SHP77 treated with DMSO at 0.1 percent for 48 hours (cell line): ENCODE data around the gene TMEM260.
"Not testable (repeated sequence)": the region's sequence is repeated elsewhere in the genome, so short reads cannot be mapped to it uniquely, and the experiment has no call there.

Source experiments
- DNase-seq: peaks from one replicate; lab custom pipeline; 2025; lab: John Stamatoyannopoulos, UW

TMEM260 gene

DNA sequence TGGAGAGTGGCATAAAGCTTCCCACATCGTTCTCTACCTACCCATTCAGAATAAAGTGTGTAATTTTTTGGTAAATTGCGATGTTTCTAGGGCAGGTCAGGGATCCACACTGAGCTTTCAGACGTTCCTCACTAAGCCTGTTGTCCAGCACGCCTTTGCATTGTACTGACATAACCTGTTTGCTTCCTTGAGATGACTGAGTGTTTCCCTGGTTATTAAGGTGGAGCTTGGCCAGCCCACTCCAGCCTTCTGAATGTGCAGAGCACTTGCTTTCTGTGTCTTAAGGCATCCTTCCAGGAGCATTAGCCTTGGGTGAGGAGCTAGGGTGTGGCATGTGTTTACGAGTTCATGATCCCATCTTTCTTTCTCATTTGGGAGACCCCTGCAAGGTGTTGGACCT, 96.4 kb downstream of the TMEM260 start:
- DNase-seq = no peak

DNA sequence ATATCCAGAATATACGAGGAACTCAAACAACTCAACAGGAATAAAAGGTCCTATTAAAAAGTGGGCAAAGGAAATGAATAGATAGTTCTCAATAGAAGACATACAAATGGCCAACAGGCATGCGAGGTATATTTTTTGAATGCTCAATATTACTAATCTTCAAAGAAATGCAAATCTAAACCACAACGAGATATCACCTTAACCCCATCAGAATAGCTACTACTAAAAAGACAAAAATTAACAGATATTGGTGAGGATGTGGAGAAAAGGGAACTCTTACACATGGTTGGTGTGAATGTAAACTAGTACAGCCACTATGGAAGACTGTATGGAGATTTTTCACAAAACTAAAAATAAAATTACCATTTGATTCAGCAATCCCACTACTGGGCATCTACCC, 99.2 kb downstream of the TMEM260 start:
- no peak for DNase-seq

GRCh38 chr14:56686416-56686815, 106.8 kb downstream of the TMEM260 start:
- no peak for DNase-seq

GRCh38 chr14:56687123-56687522, 107.5 kb downstream of the TMEM260 start:
- no peak for DNase-seq

- no peak for DNase-seq
Observed at GRCh38 chr14:56694609-56695008, 115.0 kb downstream of the TMEM260 start.

DNA sequence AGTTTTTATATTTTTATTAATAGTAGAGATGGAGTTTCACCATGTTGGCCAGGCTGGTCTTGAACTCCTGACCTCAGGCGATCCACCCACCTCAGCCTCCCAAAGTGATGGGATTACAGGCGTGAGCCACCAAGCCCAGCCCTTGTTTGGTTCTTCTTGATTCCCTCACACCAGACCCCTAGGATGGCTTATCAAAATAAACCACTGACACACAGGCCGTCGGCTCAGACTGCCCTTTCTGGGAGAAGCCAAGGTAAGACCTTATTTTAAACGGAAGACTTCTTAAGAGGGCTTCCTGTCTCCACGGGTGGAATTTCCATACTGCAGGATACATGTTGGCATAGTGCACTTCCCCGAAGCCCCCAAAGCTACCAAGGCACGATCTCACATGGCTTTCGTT, 115.6 kb downstream of the TMEM260 start:
- not testable (repeated sequence) for DNase-seq
